Measurements from ENCODE around the gene KCNMB1.

DNA sequence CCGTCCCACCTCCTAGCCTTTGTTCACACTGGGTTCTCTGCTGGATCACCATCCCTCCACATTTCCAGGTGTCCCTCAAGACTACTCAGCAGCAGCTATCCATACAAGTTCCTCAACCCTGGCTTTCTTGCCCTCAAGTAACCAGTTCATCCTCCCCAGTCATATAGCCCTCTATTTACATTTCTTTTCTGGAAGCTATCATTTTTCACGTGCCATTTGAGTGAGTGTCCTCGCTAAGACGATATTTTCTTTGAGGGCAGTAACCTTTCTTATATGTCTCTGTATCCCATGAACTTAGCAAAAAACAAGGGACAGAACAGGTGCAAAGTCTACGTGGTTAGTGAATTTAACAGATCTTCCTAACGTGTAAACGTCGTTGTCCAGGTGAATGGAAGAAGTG, 29.6 kb upstream of the KCNMB1 start:
- TF ChIP-seq EZH2 (IDR thresholded peaks at IDR 0.05; ENCODE audit: insufficient read depth, poor library complexity, severe bottlenecking): no peak
- no peak for TF ChIP-seq EZH2phosphoT487 (IDR thresholded peaks at IDR 0.05; ENCODE audit: insufficient read depth, low read depth)

Data from GM23248 (cell line).